ENCODE measurements around the gene CTBP2. TPM values are rescaled to one million over a fixed set of nuclear protein-coding genes. Genes with fewer than 3 reads are reported as not detected.
A peak's percentile ranks its signal among the peaks of the same experiment; 100 is the strongest.

Gene CTBP2
- total RNA-seq, 1 experiment from 2014 or later: 212 TPM

- Histone ChIP-seq H3K9ac (ENCODE audit: extremely low read depth, insufficient read length, low read length) (no peak overlapping the region), H4K20me1 (ENCODE audit: control insufficient read depth, insufficient read depth, insufficient read length) (no peaks in the 10 kb centered on the region), H3K23ac (ENCODE audit: insufficient read length, low read depth, low read length) (no peak overlapping the region), H3K18ac (ENCODE audit: insufficient read length, low read depth, low read length) (no peak overlapping the region), H3K79me1 (ENCODE audit: insufficient read depth, low read depth, low read length, poor library complexity, severe bottlenecking) (peaks cover 24% of the 10 kb centered on the region), H4K91ac (ENCODE audit: insufficient read length, low read depth, low read length) (no peak overlapping the region), H3K27me3 (ENCODE audit: insufficient read depth, low read length) (no peaks in the 10 kb centered on the region), H3K56ac (ENCODE audit: insufficient read length, low read depth, low read length) (no peak overlapping the region), H3K27ac (ENCODE audit: insufficient read length, low read depth, low read length) (no peak overlapping the region), H3K14ac (ENCODE audit: insufficient read depth, low read length) (no peak overlapping the region), H2BK5ac (ENCODE audit: insufficient read length, low read length) (no peak overlapping the region), H2AFZ (ENCODE audit: low read length) (no peak overlapping the region), H2AK5ac (ENCODE audit: insufficient read length, low read length) (no peak overlapping the region), H3T11ph (ENCODE audit: low read length) (no peak overlapping the region), H3K4me2 (ENCODE audit: insufficient read depth, insufficient read length, low read length) (no peak overlapping the region), H3K9me3 (ENCODE audit: control insufficient read depth, low read depth, low read length) (no peaks in the 10 kb centered on the region), H3K23me2 (ENCODE audit: insufficient read length, low read depth, low read length, poor library complexity, severe bottlenecking) (no peaks in the 10 kb centered on the region), H4K8ac (replicated peaks; ENCODE audit: insufficient read length, low read depth, low read length) (no peak overlapping the region), H2BK20ac (ENCODE audit: low read depth, low read length, poor library complexity, severe bottlenecking) (no peak overlapping the region), H3K4me1 (ENCODE audit: insufficient read depth, low read length) (no peaks in the 10 kb centered on the region), H4K5ac (ENCODE audit: insufficient read length, low read depth, low read length) (no peak overlapping the region), H2BK120ac (ENCODE audit: low read depth, low read length, poor library complexity, severe bottlenecking) (no peak overlapping the region), H3K4ac (ENCODE audit: low read depth, low read length) (no peak overlapping the region), H2BK15ac (ENCODE audit: low read depth, low read length) (no peak overlapping the region), H2BK12ac (ENCODE audit: insufficient read length, low read depth, low read length) (no peak overlapping the region), H3K79me2 (ENCODE audit: insufficient read depth, low read length) (peaks cover 22% of the 10 kb centered on the region; the same call in 1 of the 2 replicates)
- Mint-ChIP-seq H3K36me3 (ENCODE audit: insufficient read depth in 1 of 3, low read depth in 3 of 3) (peaks cover 0 to 4% (median 4%) of the 10 kb centered on the region in 3 experiments; a peak in 3 of 7 replicates), H3K27ac (peak overlapping the region in 1 of 3 experiments; percentile 36; a peak in 1 of 7 replicates), H3K4me1 (peaks cover 24 to 29% of the 10 kb centered on the region in 2 experiments), H3K4me3 (no peak overlapping the region), H3K27me3 (ENCODE audit: low read depth) (no peaks in the 10 kb centered on the region), H3K9me3 (no peaks in the 10 kb centered on the region)
- TF ChIP-seq CTCF (conservative IDR thresholded peaks at IDR 0.05): no peak
- DNase-seq: no peak
- WGBS (ENCODE audit: extremely low coverage, insufficient read length, low lambda C conversion rate): no CpG with 5 or more reads among the region's 10 CpGs
Observed at GRCh38 chr10:124955868-124956267, 204.5 kb downstream of the CTBP2 start.
